Measurements from ENCODE around the gene HSPA1A.
"Not testable (repeated sequence)": the region's sequence is repeated elsewhere in the genome, so short reads cannot be mapped to it uniquely, and the experiment has no call there.

DNA sequence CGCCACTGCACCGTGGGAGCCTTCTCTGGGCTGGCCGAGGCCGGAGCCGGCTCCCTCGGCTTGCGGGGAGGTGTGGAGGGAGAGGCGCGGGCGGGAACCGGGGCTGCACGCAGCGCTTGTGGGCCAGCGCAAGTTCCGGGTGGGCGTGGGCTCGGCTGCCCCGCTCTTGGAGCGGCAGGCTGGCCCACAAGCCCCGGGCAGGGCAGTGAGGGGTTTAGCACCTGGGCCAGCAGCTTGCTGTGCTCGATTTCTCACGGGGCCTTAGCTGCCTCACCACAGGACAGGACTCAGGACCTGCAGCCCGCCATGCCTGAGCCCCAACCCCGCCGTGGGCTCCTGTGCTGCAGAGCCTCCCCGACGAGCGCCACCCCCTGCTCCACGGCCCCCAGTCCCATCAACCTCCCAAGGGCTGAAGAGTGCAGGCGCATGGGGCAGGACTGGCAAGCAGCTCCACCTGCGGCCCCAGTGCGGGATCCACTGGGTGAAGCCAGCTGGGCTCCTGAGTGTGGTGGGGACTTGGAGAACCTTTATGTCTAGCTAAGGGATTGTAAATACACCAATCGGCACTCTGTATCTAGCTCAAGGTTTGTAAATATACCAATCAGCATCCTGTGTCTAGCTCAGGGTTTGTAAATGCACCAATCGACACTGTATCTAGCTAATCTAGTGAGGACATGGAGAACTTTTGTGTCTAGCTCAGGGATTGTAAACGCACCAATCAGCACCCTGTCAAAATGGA is 36.8 kb downstream of the HSPA1A start:
- TF ChIP-seq, protein P1, sequence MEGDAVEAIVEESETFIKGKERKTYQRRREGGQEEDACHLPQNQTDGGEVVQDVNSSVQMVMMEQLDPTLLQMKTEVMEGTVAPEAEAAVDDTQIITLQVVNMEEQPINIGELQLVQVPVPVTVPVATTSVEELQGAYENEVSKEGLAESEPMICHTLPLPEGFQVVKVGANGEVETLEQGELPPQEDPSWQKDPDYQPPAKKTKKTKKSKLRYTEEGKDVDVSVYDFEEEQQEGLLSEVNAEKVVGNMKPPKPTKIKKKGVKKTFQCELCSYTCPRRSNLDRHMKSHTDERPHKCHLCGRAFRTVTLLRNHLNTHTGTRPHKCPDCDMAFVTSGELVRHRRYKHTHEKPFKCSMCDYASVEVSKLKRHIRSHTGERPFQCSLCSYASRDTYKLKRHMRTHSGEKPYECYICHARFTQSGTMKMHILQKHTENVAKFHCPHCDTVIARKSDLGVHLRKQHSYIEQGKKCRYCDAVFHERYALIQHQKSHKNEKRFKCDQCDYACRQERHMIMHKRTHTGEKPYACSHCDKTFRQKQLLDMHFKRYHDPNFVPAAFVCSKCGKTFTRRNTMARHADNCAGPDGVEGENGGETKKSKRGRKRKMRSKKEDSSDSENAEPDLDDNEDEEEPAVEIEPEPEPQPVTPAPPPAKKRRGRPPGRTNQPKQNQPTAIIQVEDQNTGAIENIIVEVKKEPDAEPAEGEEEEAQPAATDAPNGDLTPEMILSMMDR (IDR thresholded peaks at IDR 0.05), result not testable (repeated sequence)
- TF ChIP-seq POLR2A (IDR thresholded peaks at IDR 0.05), result not testable (repeated sequence)
